SHP77 (cell line): ENCODE measurements around the gene AHI1.
"Not testable (repeated sequence)": the region's sequence is repeated elsewhere in the genome, so short reads cannot be mapped to it uniquely, and the experiment has no call there.

Experiments
- DNase-seq, 2 experiments: peaks; one replicate each; lab custom pipeline; 2025; lab: John Stamatoyannopoulos, UW

The AHI1 gene

GRCh38 chr6:135261872-135262725 is 235.4 kb downstream of the AHI1 start:
- no peak for DNase-seq

GRCh38 chr6:135260612-135261011 is 236.9 kb downstream of the AHI1 start:
- DNase-seq, result no peak

GRCh38 chr6:135258970-135259369 is 238.6 kb downstream of the AHI1 start:
- no peak for DNase-seq

DNA sequence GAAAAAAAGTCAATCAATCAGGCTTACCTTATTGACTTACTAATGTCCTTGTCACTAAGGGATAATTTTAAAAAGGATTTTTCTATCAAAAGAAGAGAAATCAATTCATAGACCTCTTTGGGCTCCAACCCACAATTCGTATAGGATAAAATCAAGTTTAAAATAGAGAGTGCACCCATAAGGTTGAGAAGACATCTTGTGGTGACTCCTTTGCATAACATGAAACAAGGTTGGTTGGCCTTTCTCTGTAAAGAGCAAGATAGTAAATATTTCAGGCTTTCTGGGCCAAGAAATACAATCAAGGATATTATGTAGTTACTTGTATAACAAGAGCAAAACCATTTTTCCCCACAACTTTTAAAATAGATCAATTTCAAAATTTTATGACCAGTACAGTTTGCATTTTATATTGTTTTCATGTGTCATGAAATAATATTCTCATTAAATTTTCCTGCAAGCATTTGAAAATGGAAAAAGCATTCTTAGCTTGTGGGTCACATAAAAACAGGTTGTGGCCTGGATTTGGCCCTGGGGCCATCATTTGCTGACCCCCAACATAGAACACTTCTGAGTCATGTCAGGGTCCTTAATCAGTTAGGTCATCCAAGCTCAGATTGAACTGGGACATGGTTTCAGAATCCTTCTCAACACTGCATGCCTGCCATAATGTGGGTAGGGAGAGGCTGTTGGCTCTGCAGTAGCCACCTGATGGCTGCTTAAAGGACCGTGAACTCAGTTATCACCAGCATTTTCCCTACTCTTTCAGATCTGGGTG is 239.7 kb downstream of the AHI1 start:
- no peak for DNase-seq

DNA sequence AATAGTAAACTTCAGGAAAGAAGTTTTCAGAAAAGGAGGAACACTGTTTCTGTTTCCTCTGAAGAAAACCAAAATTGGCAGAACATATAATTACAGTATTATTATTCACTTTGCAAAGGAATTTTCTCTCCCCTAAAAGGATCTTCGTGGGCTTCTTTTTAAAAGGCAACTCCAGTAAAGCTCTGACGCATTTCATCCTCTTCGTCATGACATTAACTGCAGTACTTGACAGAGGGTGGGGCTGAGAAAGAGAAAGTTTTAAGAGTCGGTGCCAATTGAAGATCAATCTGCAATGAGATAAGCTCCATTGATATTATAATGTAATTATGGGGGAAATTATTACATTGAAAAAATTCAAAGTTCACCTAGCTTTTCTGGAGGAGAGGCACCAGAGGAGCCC is 240.7 kb downstream of the AHI1 start:
- DNase-seq, result no peak

DNA sequence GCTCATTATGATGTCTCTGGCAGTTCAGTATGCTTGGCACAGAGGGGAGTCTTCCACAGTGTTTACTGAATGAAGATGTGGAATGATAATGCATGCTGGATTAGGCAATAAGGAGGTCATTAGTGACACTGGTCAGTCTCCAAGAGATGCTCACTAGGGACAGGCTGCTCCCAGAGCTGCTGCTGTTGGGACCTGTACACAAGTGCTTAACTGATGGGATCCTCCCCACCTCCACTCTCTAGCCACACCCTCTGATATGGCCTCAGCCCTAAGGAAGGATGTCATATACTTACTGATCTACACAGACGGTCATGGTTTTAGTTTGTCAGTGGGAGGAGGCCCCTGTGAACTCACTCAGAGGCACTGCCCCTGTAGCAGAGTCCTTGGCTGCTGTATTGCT is 243.1 kb downstream of the AHI1 start:
- no peak for DNase-seq

DNA sequence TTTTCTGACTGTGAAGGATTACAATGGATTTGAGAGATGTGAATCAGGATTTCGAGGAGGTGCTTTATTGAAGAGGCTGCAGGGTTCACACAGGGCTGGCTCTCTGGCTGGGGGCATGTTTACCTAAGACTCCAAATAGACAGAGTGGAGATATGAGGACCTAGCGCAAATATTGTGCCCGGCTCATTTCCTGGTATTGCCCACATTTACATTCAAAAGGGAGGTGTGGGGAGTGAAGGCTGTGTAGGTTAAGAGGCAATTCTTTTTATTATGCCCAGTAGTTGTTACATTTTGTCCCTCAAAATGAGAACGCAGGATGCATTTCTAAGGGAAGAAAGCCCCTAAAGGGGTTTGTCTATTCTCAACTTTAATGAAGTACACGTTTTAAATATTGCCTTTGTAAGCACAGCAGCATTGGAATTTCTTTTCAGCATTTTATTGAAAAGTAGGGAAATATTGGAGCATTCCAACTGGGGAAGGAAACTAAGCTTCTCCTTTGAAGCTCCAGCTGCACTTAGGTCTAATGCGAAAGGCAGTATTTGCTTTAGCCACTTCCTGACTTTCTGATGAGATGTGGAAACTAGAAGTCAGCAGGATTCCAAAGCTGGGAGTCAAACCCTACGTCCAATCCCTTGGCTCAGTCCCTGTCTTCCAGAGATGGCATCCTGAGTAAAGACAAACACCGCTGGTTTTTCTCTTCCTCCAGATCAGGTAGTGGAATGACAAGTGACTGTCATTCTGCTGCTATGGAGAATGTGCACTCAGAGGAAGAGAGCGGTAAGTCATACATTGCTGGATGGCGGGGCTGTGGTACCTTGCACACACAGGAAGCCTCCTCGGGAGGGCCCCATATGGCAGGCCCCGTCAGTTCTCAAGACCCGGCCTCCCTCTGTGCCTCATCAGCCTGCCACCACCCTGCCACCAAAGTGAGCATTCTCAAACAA is 245.8 kb downstream of the AHI1 start:
- peak; percentile 75 to 83 for DNase-seq

- DNase-seq, result peak in 1 of 2 experiments; percentile 23
These were observed 246.6 kb downstream of the AHI1 start for GRCh38 chr6:135250751-135251497.

DNA sequence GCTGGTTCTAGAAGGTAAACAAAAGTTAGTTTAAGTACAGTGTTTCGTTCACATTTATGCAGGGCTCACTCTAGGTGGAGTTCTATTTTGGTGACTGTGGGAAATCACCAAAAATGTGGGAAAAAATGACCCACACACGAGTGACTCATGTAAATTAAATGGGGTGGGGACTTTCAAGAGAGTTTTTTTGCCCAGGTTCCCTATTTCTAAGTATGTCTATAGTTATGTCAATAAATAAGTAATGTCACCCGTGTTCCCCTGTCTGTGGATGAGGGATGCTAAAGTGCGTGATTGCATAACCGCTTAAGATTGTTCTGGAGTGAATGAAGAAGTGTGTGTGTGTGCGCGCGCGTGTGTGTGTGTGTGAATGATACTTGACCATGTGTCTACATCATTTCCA is 247.3 kb downstream of the AHI1 start:
- no peak for DNase-seq

- not testable (repeated sequence) for DNase-seq
These were observed 251.0 kb downstream of the AHI1 start for GRCh38 chr6:135246412-135247012.

DNA sequence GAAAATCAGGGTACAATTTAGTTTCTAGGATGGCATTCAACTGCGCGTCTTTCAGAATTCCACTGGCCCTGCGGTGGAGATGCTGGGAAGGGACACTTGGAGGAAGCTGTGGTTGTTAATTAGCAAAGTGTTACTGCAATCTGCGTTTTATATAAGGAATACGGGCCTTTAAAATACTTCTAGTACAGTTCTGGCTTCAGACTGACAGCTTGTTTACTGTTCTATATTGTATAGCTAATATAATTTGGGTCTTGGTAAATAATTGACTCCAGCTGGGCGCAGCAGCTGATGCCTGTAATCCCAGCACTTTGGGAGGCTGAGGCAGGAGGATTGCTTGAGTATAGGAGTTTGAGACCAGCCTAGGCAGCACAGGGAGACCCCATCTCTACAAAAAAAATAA is 252.7 kb downstream of the AHI1 start:
- no peak for DNase-seq

- DNase-seq, result no peak
These were observed 253.4 kb downstream of the AHI1 start for GRCh38 chr6:135243871-135244796.

GRCh38 chr6:135240711-135241110 is 256.8 kb downstream of the AHI1 start:
- no peak for DNase-seq

DNA sequence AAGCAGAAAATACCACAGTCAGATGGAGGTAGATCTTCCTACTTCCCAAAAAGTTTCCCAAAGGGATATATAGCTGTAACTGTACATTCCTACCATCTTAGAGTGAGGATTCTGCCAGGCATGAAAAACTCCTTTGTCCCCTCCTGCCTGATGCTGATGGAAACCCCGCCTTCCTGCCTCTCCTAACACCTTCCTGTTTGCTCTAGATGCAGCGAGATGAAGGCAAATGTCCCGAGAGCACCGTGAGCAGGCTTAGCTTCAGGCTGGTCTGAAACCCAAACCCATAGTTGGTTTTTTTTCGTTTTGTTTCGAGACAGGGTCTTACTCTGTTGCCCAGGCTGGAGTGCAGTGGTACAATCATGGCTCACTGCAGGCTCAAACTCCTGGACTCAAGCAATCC is 260.8 kb downstream of the AHI1 start:
- DNase-seq, result peak in 1 of 2 experiments; percentile 6

DNA sequence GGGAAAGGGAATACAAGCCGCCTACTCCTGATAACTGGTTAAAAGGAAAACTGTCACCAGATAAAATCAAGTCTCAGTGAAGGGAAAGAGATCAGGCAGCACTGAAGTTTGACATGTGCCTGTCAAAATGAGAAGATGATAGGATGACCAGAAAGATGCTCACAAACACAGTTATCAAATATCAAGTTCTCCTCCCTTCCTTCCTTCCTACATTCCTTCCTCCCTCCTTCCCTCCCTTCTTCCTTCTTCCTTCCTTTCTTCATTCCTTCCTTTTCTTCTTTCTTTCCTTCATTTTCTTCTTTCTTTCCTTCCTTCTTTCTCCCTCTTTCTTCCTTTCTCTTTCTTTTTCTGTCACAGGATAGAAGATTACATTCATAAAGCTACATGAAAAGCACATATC is 261.2 kb downstream of the AHI1 start:
- DNase-seq, result no peak

DNA sequence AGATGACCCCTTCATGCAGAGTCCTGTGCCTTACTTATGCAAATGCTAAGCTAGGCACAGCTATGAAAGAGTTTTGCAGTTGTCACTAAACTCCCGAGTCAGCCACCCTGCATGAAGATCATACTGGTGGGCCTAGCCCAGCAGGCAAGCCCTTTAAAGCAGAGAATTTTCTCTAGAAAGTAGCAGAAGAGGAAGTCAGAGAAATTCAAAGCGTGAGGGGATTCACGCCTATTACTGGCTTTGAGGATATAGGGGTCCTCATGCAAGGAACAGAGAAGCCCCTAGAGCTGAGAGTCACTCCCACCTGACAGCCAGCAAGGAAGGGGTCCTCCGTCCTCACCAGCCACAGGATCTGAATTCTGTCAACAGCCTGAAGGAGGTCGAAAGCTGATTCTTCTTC is 261.8 kb downstream of the AHI1 start:
- no peak for DNase-seq

DNA sequence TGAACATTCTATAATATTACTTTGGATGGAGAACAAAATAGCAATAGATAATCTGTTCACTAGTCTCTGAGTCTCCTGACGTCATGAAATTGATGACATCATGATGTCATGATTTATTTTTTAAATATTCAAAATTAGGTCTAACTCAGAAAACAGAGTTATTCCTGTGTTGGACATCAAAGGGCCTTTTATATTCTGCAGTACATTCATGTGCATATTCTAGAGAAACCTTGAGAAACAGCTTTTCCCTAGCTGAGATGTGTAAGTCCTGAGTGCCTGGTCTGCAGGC is 263.1 kb downstream of the AHI1 start:
- DNase-seq, result no peak

- peak; percentile 71 to 73 for DNase-seq
These were observed 263.7 kb downstream of the AHI1 start for GRCh38 chr6:135233686-135234491.
